Endodermal cell (in vitro differentiated cells): ENCODE results near the gene TLR1. TPM values are rescaled to one million over a fixed set of nuclear protein-coding genes. Genes with fewer than 3 reads are reported as not detected.

ENCODE experiments used
- DNase-seq: peaks from one replicate; pipeline ENCODE4 v3.0.0-alpha.2; 2017
- H3K27ac ChIP-seq: 2 replicates; pipeline ENCODE4 v1.5.1; 2013; ENCODE audit warnings: mild to moderate bottlenecking, low read depth, low read length, moderate library complexity
- H3K27me3 ChIP-seq: 2 replicates; pipeline ENCODE4 v1.6.1; 2013; ENCODE audit warnings: mild to moderate bottlenecking, low read length, moderate library complexity; ENCODE audit not compliant: insufficient read depth, control insufficient read depth, poor library complexity, severe bottlenecking
- H3K36me3 ChIP-seq: 2 replicates; pipeline ENCODE4 v1.7.0; 2013; ENCODE audit warnings: mild to moderate bottlenecking, low read length, moderate library complexity; ENCODE audit not compliant: control insufficient read depth, insufficient read depth
- H3K4me1 ChIP-seq: one replicate; pipeline ENCODE4 v1.7.0; 2013; ENCODE audit warnings: low read length; ENCODE audit not compliant: control insufficient read depth, insufficient read depth
- H3K4me3 ChIP-seq: 2 replicates; pipeline ENCODE4 v1.5.1; 2013; ENCODE audit warnings: mild to moderate bottlenecking, low read length, moderate library complexity
- H3K9ac ChIP-seq: 2 replicates; pipeline ENCODE4 v1.6.1; 2013; ENCODE audit warnings: mild to moderate bottlenecking, low read length, moderate library complexity; ENCODE audit not compliant: poor library complexity, severe bottlenecking; ENCODE audit errors: extremely low read depth
- H3K9me3 ChIP-seq: 2 replicates; pipeline ENCODE4 v1.6.1; 2013; ENCODE audit warnings: mild to moderate bottlenecking, low read length, moderate library complexity; ENCODE audit not compliant: control insufficient read depth
- H3K27ac Mint-ChIP-seq: 2 replicates; pipeline ENCODE4 v1.8.0; 2020; ENCODE audit warnings: mixed read lengths
- H3K27me3 Mint-ChIP-seq: 2 replicates; pipeline ENCODE4 v1.8.0; 2021; ENCODE audit warnings: mild to moderate bottlenecking, mixed read lengths; ENCODE audit not compliant: insufficient read depth
- H3K36me3 Mint-ChIP-seq: 2 replicates; pipeline ENCODE4 v1.8.0; 2020; ENCODE audit warnings: low read depth, mixed read lengths
- H3K4me1 Mint-ChIP-seq: 2 replicates; pipeline ENCODE4 v1.8.0; 2020; ENCODE audit warnings: mixed read lengths
- H3K4me3 Mint-ChIP-seq: 2 replicates; pipeline ENCODE4 v1.8.0; 2020; ENCODE audit warnings: mild to moderate bottlenecking, moderate library complexity, mixed read lengths
- H3K9me3 Mint-ChIP-seq: 2 replicates; pipeline ENCODE4 v1.8.0; 2020; ENCODE audit warnings: mild to moderate bottlenecking, mixed read lengths
- WGBS, 2 experiments: methylation state at CpG; one replicate each; pipeline versions ENCODE4 v1.1.5 to v1.1.7; 2013; ENCODE audit warnings: missing lambda C conversion rate in 2 of 2, mixed read lengths in 1 of 2; ENCODE audit not compliant: insufficient coverage in 1 of 2, insufficient read length in 1 of 2; 5-methylcytosine and 5-hydroxymethylcytosine counted together
- total RNA-seq, 2 donors: library from RNA; stranded (reverse); fragmentation: NEBNext Ultra II Directional in 1 of 2; extraction: Animal tissue kit (Norgen Biotek cat#: 25700) in 1 of 2; gene quantifications; 2 replicates in 1 of 2; 3 replicates in 1 of 2; pipeline ENCODE4 v1.2.1, GENCODE V29; 2021
- TF ChIP-seq, protein P1 (sequence below): fragments of 200-600 bp; sonication (generic); conservative IDR thresholded peaks from 2 replicates; pipeline ENCODE4 v1.5.0; 2021; ENCODE audit warnings: antibody characterized with exemption, mild to moderate bottlenecking

TLR1 gene
- total RNA-seq, 2 donors from 2014 or later = 0.09 TPM; not detected in 1

DNA sequence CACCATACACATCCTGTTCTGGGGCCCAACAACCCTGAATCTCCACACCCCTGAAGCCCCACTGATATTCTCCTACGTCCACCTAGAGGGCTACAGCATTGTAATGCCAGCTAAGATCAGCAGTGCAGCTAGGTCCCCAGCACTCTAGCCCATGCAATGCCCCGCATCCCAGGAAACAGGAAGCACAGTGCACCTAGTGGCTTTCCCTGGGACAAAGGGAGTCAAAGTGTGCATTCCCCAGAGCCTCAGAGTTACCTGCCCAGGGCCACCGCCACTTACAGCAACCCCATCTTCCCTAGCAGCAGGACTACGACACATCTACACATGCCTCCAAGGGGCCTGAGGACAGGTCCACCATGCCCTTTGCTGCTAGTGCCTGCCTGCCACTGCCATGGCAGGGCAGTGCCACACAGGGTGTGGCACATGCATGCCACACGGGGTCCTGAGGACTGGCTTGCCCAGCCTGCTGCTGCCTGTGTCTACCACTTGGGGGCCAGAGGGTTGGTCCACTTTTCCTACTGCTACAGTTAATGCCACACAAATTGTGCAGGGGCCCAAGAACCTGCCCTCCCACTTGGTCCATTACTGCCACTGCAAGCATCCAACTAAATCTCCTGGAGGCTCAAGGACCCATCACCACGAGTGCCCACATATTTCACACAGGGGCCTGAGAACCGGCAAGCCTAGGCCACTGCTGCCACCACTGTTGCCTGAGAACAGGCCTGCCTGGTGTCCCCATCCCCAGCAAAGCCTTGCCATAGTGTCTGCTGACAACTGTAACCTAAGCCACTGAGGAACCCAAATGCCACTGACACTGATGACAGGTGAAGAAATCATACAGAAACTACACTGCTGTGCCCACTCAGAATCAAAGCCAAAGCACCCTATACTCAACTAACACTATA lies 28.3 kb upstream of the TLR1 start:
- no peaks in the 10 kb centered on the region for H3K36me3 ChIP-seq
- TF ChIP-seq, protein P1, sequence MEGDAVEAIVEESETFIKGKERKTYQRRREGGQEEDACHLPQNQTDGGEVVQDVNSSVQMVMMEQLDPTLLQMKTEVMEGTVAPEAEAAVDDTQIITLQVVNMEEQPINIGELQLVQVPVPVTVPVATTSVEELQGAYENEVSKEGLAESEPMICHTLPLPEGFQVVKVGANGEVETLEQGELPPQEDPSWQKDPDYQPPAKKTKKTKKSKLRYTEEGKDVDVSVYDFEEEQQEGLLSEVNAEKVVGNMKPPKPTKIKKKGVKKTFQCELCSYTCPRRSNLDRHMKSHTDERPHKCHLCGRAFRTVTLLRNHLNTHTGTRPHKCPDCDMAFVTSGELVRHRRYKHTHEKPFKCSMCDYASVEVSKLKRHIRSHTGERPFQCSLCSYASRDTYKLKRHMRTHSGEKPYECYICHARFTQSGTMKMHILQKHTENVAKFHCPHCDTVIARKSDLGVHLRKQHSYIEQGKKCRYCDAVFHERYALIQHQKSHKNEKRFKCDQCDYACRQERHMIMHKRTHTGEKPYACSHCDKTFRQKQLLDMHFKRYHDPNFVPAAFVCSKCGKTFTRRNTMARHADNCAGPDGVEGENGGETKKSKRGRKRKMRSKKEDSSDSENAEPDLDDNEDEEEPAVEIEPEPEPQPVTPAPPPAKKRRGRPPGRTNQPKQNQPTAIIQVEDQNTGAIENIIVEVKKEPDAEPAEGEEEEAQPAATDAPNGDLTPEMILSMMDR = peak; percentile 67
- H3K4me1 ChIP-seq = no peaks in the 10 kb centered on the region
- H3K27ac Mint-ChIP-seq = no peak overlapping the region
- no peaks in the 10 kb centered on the region for H3K36me3 Mint-ChIP-seq
- H3K4me3 ChIP-seq = no peak overlapping the region
- no peaks in the 10 kb centered on the region for H3K4me1 Mint-ChIP-seq
- no peak overlapping the region for H3K4me3 Mint-ChIP-seq
- H3K9me3 ChIP-seq = no peaks in the 10 kb centered on the region
- no peak overlapping the region for H3K27ac ChIP-seq
- no peak overlapping the region for H3K9ac ChIP-seq
- no peaks in the 10 kb centered on the region for H3K27me3 ChIP-seq
- WGBS, 2 experiments = 88 to 97% methylated on average over 3 to 7 of the region's 7 CpGs
- peaks cover 4% of the 10 kb centered on the region for H3K9me3 Mint-ChIP-seq
- no peaks in the 10 kb centered on the region for H3K27me3 Mint-ChIP-seq
- DNase-seq = peak; percentile 48

DNA sequence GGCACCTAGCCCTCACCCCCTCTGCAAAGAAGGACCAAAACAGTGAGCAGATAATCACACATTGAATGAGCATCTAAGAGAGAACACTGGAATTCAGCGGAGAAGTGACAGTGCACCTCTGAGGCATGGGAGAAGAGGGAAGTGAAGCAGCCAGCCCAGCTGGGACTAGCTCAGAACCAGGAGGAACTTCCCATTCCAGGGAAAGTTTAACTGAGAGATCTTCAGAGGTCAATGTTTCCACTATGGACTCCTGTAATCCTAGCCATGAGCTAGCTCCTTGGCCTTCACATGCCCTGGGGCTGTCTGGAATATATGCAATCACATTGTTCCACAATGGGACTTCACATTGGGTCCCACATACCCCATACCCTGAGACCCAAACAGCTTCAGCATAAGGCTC lies 27.6 kb upstream of the TLR1 start:
- Mint-ChIP-seq H3K27me3 (no peaks in the 10 kb centered on the region), H3K4me3 (no peak overlapping the region), H3K4me1 (no peaks in the 10 kb centered on the region), H3K27ac (no peak overlapping the region), H3K36me3 (no peaks in the 10 kb centered on the region), H3K9me3 (peaks cover 4% of the 10 kb centered on the region)
- H3K9ac ChIP-seq = no peak overlapping the region
- TF ChIP-seq, protein P1 = no peak
- no peak overlapping the region for H3K4me3 ChIP-seq
- no peak overlapping the region for H3K27ac ChIP-seq
- DNase-seq = no peak
- no peaks in the 10 kb centered on the region for H3K27me3 ChIP-seq
- WGBS, 2 experiments = 90 to 100% methylated on average over 1 of the region's 1 CpG
- H3K4me1 ChIP-seq = no peaks in the 10 kb centered on the region
- no peaks in the 10 kb centered on the region for H3K9me3 ChIP-seq
- no peaks in the 10 kb centered on the region for H3K36me3 ChIP-seq

DNA sequence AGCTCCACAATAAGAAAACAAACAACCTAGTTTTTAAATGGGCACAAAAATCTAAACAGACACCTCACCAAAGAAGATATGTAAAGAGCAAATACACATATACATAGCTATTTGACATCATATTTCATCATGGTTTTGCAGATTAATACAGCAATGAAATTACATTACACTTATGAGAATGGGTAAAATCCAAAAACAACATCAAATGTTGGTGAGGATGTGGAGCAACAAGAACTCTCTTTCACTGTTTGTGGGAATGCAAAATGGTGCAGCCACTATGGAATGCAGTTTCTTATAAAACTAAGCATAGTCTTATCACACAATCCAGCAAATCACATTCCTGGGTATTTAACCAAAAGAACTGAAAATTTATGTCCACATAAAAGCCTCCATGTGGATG lies 27.1 kb upstream of the TLR1 start:
- no peaks in the 10 kb centered on the region for H3K4me1 Mint-ChIP-seq
- no peaks in the 10 kb centered on the region for H3K36me3 ChIP-seq
- no peak overlapping the region for H3K27ac ChIP-seq
- no peaks in the 10 kb centered on the region for H3K27me3 ChIP-seq
- no peaks in the 10 kb centered on the region for H3K4me1 ChIP-seq
- peaks cover 4% of the 10 kb centered on the region for H3K9me3 Mint-ChIP-seq
- TF ChIP-seq, protein P1 = no peak
- no peak for DNase-seq
- H3K4me3 ChIP-seq = no peak overlapping the region
- no peaks in the 10 kb centered on the region for H3K36me3 Mint-ChIP-seq
- no peaks in the 10 kb centered on the region for H3K27me3 Mint-ChIP-seq
- no peak overlapping the region for H3K4me3 Mint-ChIP-seq
- H3K27ac Mint-ChIP-seq = no peak overlapping the region
- no peaks in the 10 kb centered on the region for H3K9me3 ChIP-seq
- H3K9ac ChIP-seq = no peak overlapping the region
